IMR-90 (cell line): ENCODE data around the gene TGM6. TPM values are rescaled to one million over a fixed set of nuclear protein-coding genes. Genes with fewer than 3 reads are reported as not detected.

Experiments used
- ATAC-seq: fragments of 200-7000 bp; cut with Tn5 transposase; 2 replicates; pipeline ENCODE4 v1.9.1; 2020; ENCODE audit warnings: low read depth, mild to moderate bottlenecking, moderate library complexity
- BruUV-seq: library from RNA; stranded (reverse); fragments of 400-500 nt; replicated peaks from 2 replicates; lab custom pipeline; 2021; lab: Mats Ljungman, UMichigan
- CTCF ChIA-PET: fragments of 300-600 bp; formaldehyde crosslinking; extraction: SDS; loops from one replicate; lab custom pipeline; 2021; ENCODE audit warnings: antibody characterized with exemption; lab: Yijun Ruan, JAX
- POLR2A ChIA-PET: fragments of 300-600 bp; sonication (Branson Sonifier 250); formaldehyde crosslinking; loops from one replicate; lab custom pipeline; 2022; ENCODE audit warnings: antibody characterized with exemption; ENCODE audit not compliant: unreplicated experiment; lab: Charles Lee
- DNase-seq: peaks from one replicate; pipeline ENCODE4 v3.0.0; 2013
- H2AFZ ChIP-seq: replicated peaks from 2 replicates; pipeline ENCODE3; 2013; ENCODE audit warnings: low read length, mild to moderate bottlenecking; ENCODE audit not compliant: poor library complexity
- H2AK5ac ChIP-seq: 2 replicates; pipeline ENCODE4 v1.6.1; 2013; ENCODE audit warnings: low read depth, low read length, inconsistent platforms
- H2AK9ac ChIP-seq: replicated peaks from 2 replicates; pipeline ENCODE3; 2013; ENCODE audit warnings: mild to moderate bottlenecking, low read depth, low read length, moderate library complexity; ENCODE audit not compliant: poor library complexity
- H2BK120ac ChIP-seq: 2 replicates; pipeline ENCODE4 v1.6.1; 2013; ENCODE audit warnings: low read depth, low read length, inconsistent platforms
- H2BK15ac ChIP-seq: 3 replicates; pipeline ENCODE4 v1.6.1; 2013; ENCODE audit warnings: low read depth, low read length, inconsistent platforms
- H2BK20ac ChIP-seq: 2 replicates; pipeline ENCODE4 v1.6.1; 2013; ENCODE audit warnings: low read depth, mild to moderate bottlenecking, inconsistent platforms, low read length, moderate library complexity
- H2BK5ac ChIP-seq: 2 replicates; pipeline ENCODE4 v1.6.1; 2013; ENCODE audit warnings: mild to moderate bottlenecking, low read depth, low read length, inconsistent platforms; ENCODE audit not compliant: poor library complexity, severe bottlenecking
- H3K14ac ChIP-seq: replicated peaks from 2 replicates; pipeline ENCODE4 v1.6.1; 2013; ENCODE audit warnings: low read depth, low read length, inconsistent platforms
- H3K18ac ChIP-seq: 2 replicates; pipeline ENCODE4 v1.6.1; 2013; ENCODE audit warnings: low read depth, low read length, control low read depth
- H3K23ac ChIP-seq: 2 replicates; pipeline ENCODE4 v1.6.1; 2013; ENCODE audit warnings: low read depth, low read length, inconsistent platforms
- H3K27ac ChIP-seq: 2 replicates; pipeline ENCODE4 v1.5.1; 2013; ENCODE audit warnings: mild to moderate bottlenecking, control low read depth, low read length; ENCODE audit not compliant: insufficient read depth
- H3K27me3 ChIP-seq: 2 replicates; pipeline ENCODE4 v1.6.1; 2013; ENCODE audit warnings: low read length; ENCODE audit not compliant: control insufficient read depth, insufficient read depth
- H3K36me3 ChIP-seq: 2 replicates; pipeline ENCODE4 v1.6.1; 2013; ENCODE audit warnings: low read length, mixed read lengths; ENCODE audit not compliant: control insufficient read depth, insufficient read depth
- H3K4ac ChIP-seq: 2 replicates; pipeline ENCODE4 v1.6.1; 2013; ENCODE audit warnings: low read depth, low read length, inconsistent platforms
- H3K4me1 ChIP-seq: 2 replicates; pipeline ENCODE4 v1.6.1; 2013; ENCODE audit warnings: low read length, mixed read lengths; ENCODE audit not compliant: control insufficient read depth, insufficient read depth
- H3K4me2 ChIP-seq: 2 replicates; pipeline ENCODE4 v1.6.1; 2013; ENCODE audit warnings: low read depth, mild to moderate bottlenecking, control low read depth, low read length, moderate library complexity
- H3K4me3 ChIP-seq: 2 replicates; pipeline ENCODE4 v1.5.1; 2013; ENCODE audit warnings: low read depth, mild to moderate bottlenecking, control low read depth, low read length, moderate library complexity; ENCODE audit not compliant: insufficient read depth
- H3K56ac ChIP-seq: 2 replicates; pipeline ENCODE4 v1.6.1; 2013; ENCODE audit warnings: low read length, inconsistent platforms; ENCODE audit not compliant: insufficient read depth; ENCODE audit errors: extremely low read depth
- H3K79me1 ChIP-seq, 2 experiments: 2 replicates each; pipeline ENCODE4 v1.6.1; 2013; ENCODE audit warnings: low read length in 2 of 2, inconsistent platforms in 1 of 2, low read depth in 1 of 2
- H3K9ac ChIP-seq: 2 replicates; pipeline ENCODE4 v1.6.1; 2013; ENCODE audit warnings: low read depth, low read length, control low read depth
- H3K9me1 ChIP-seq: 2 replicates; pipeline ENCODE4 v1.6.1; 2013; ENCODE audit warnings: low read length, inconsistent platforms; ENCODE audit not compliant: insufficient read depth
- H3K9me3 ChIP-seq: 2 replicates; pipeline ENCODE4 v1.6.1; 2013; ENCODE audit warnings: low read length; ENCODE audit not compliant: control insufficient read depth, insufficient read depth
- H4K20me1 ChIP-seq: 2 replicates; pipeline ENCODE4 v1.6.1; 2013; ENCODE audit warnings: low read length, inconsistent platforms; ENCODE audit not compliant: insufficient read depth
- H4K5ac ChIP-seq: 2 replicates; pipeline ENCODE4 v1.6.1; 2013; ENCODE audit warnings: mild to moderate bottlenecking, low read depth, low read length, control low read depth
- H4K8ac ChIP-seq, 2 experiments: 2 replicates each; pipeline ENCODE4 v1.6.1; 2013; ENCODE audit warnings: low read depth in 2 of 2, low read length in 2 of 2, control low read depth in 1 of 2, inconsistent platforms in 1 of 2
- H4K91ac ChIP-seq: 2 replicates; pipeline ENCODE4 v1.6.1; 2013; ENCODE audit warnings: low read depth, low read length, inconsistent platforms; ENCODE audit not compliant: insufficient read depth
- POLR2A ChIP-seq: IDR thresholded peaks from 2 replicates; pipeline ENCODE4 v1.6.1; 2012; ENCODE audit warnings: mild to moderate bottlenecking, low read depth, low read length
- RFX5 ChIP-seq: IDR thresholded peaks from 2 replicates; pipeline ENCODE4 v1.8.0; 2012; ENCODE audit warnings: low read depth, mild to moderate bottlenecking, low read length, moderate library complexity
- WGBS, 2 experiments: methylation state at CpG; one replicate each; pipeline versions ENCODE4 v1.1.5 to v1.1.7; 2013; ENCODE audit warnings: missing lambda C conversion rate in 2 of 2; ENCODE audit not compliant: insufficient read length in 1 of 2; ENCODE audit errors: extremely low coverage in 2 of 2; 5-methylcytosine and 5-hydroxymethylcytosine counted together
- dilution Hi-C: fragments of 300-500 bp; cut with HindIII; formaldehyde crosslinking; loops from one replicate; pipeline ENCODE4 v1.14.3; 2018; ENCODE audit warnings: low sequenced_read_pairs; ENCODE audit not compliant: unreplicated experiment
- in situ Hi-C: fragments of 300-500 bp; cut with MboI; formaldehyde crosslinking; loops from 3 replicates; pipeline ENCODE4 v1.14.3; 2019; ENCODE audit warnings: low sequenced_read_pairs, inconsistent platforms, mixed read lengths
- intact Hi-C: fragments of 100-400 bp; cut with micrococcal nuclease; formaldehyde crosslinking; loops from 2 replicates; pipeline ENCODE4 v1.10.0; 2022
- polyA plus RNA-seq, 3 experiments: library from polyadenylated mRNA; depleted of rRNA; stranded (reverse); fragments of >200 nt; gene quantifications; 2 replicates each; pipeline ENCODE4 v1.2.3, GENCODE V29; 2012; ENCODE audit warnings: low replicate concordance in 1 of 3
- total RNA-seq: library from RNA; depleted of rRNA; stranded (reverse); fragments of >200 nt; gene quantifications from 2 replicates; pipeline ENCODE4 v1.2.3, GENCODE V29; 2012
- TF ChIP-seq, protein P1 (sequence below): conservative IDR thresholded peaks from 2 replicates; pipeline ENCODE4 v1.5.1; 2012; ENCODE audit warnings: mild to moderate bottlenecking, low read depth, low read length, improper control_type of control experiment

TGM6 gene
- total and polyA plus RNA-seq, 2 of the 4 experiments (the other 2 are of a cell fraction): not detected

GRCh38 chr20:2459981-2460751 lies 79.5 kb downstream of the TGM6 start (continued):
- TF ChIP-seq, protein P1, sequence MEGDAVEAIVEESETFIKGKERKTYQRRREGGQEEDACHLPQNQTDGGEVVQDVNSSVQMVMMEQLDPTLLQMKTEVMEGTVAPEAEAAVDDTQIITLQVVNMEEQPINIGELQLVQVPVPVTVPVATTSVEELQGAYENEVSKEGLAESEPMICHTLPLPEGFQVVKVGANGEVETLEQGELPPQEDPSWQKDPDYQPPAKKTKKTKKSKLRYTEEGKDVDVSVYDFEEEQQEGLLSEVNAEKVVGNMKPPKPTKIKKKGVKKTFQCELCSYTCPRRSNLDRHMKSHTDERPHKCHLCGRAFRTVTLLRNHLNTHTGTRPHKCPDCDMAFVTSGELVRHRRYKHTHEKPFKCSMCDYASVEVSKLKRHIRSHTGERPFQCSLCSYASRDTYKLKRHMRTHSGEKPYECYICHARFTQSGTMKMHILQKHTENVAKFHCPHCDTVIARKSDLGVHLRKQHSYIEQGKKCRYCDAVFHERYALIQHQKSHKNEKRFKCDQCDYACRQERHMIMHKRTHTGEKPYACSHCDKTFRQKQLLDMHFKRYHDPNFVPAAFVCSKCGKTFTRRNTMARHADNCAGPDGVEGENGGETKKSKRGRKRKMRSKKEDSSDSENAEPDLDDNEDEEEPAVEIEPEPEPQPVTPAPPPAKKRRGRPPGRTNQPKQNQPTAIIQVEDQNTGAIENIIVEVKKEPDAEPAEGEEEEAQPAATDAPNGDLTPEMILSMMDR: no peak

GRCh38 chr20:2460752-2461424 lies 80.2 kb downstream of the TGM6 start:
- no TSS peak for BruUV-seq
- Histone ChIP-seq H3K27me3 (no peaks in the 10 kb centered on the region), H4K20me1 (peaks cover 9% of the 10 kb centered on the region), H2AK9ac (no peak overlapping the region), H3K14ac (no peak overlapping the region), H3K9me3 (no peaks in the 10 kb centered on the region), H2AK5ac (no peak overlapping the region), H3K56ac (no peak overlapping the region), H4K5ac (no peak overlapping the region), H3K4me2 (no peak overlapping the region), H2BK5ac (no peak overlapping the region), H3K9ac (no peak overlapping the region), H3K18ac (no peak overlapping the region), H2AFZ (no peak overlapping the region), H3K36me3 (peaks cover 47% of the 10 kb centered on the region), H3K4me3 (no peak overlapping the region), H4K91ac (no peak overlapping the region), H3K9me1 (no peaks in the 10 kb centered on the region; the same call in 1 of the 2 replicates), H2BK15ac (no peak overlapping the region), H4K8ac (no peak overlapping the region), H2BK20ac (no peak overlapping the region), H3K4ac (no peak overlapping the region), H3K27ac (no peak overlapping the region), H3K79me1 (peaks cover 19 to 29% of the 10 kb centered on the region in 2 experiments), H2BK120ac (no peak overlapping the region), H3K4me1 (no peaks in the 10 kb centered on the region), H3K23ac (no peak overlapping the region)
- no CpG with 5 or more reads among the region's 4 CpGs for WGBS, 2 experiments
- intact Hi-C loops: no loop called here
- TF ChIP-seq POLR2A: 0 out of 2 replicates have a peak, but pooled peaks have one; percentile 20
- no peak for TF ChIP-seq RFX5
- ChIA-PET CTCF (no interaction called here), POLR2A (no interaction called here)
- dilution Hi-C loops: no loop called here
- DNase-seq: no peak
- in situ Hi-C loops: loop anchor here (10.0 to 25.0 kb wide), 2 partner anchors 184 to 699 kb away; no protein-coding TSS in a partner anchor
- peak; percentile 13; the same call in 1 of the 2 replicates for ATAC-seq
